Sigmoid colon (tissue), 3 donors: ENCODE measurements around the gene TTC3.

Experiments used
- POLR2A ChIP-seq, 2 donors: fragments of 450-650 bp; IDR thresholded peaks; one replicate each; pipeline ENCODE4 v1.6.1; 2016; ENCODE audit warnings: antibody characterized with exemption in 2 of 2, mild to moderate bottlenecking in 2 of 2, moderate library complexity in 2 of 2
- TF ChIP-seq, protein P1 (sequence below), 4 experiments: fragments of 450-650 bp in 3 of 4; fragments of 200-600 bp in 1 of 4; IDR thresholded peaks; one replicate each; pipeline ENCODE4 v1.5.1; 2016 to 2019; ENCODE audit warnings: antibody characterized with exemption in 4 of 4, mild to moderate bottlenecking in 3 of 4, moderate library complexity in 2 of 4

DNA sequence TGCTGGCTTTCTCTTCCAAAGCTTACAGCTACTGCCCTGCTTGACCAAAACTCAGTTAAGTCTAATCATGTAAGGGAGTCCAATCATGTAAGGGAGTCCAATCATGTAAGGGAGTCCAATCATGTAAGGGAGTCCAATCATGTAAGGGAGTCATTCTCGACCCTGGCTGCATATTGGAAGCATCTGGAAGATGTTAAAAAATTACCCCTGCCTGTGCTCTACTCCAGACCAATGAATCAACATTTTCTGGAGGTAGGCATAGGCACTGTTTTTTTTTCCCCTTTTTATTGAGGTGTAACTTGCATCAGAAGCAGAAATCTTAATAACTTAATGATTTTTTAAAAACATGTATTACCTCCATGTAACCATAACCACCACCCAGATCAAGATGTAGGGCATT is 9.6 kb upstream of the TTC3 start:
- TF ChIP-seq POLR2A (IDR thresholded peaks at IDR 0.05): no peak
- TF ChIP-seq, protein P1, sequence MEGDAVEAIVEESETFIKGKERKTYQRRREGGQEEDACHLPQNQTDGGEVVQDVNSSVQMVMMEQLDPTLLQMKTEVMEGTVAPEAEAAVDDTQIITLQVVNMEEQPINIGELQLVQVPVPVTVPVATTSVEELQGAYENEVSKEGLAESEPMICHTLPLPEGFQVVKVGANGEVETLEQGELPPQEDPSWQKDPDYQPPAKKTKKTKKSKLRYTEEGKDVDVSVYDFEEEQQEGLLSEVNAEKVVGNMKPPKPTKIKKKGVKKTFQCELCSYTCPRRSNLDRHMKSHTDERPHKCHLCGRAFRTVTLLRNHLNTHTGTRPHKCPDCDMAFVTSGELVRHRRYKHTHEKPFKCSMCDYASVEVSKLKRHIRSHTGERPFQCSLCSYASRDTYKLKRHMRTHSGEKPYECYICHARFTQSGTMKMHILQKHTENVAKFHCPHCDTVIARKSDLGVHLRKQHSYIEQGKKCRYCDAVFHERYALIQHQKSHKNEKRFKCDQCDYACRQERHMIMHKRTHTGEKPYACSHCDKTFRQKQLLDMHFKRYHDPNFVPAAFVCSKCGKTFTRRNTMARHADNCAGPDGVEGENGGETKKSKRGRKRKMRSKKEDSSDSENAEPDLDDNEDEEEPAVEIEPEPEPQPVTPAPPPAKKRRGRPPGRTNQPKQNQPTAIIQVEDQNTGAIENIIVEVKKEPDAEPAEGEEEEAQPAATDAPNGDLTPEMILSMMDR (IDR thresholded peaks at IDR 0.05): no peak
